ENCODE results near the gene FGD1.
"Not testable (repeated sequence)": the region's sequence is repeated elsewhere in the genome, so short reads cannot be mapped to it uniquely, and the experiment has no call there.

Gene FGD1

DNA sequence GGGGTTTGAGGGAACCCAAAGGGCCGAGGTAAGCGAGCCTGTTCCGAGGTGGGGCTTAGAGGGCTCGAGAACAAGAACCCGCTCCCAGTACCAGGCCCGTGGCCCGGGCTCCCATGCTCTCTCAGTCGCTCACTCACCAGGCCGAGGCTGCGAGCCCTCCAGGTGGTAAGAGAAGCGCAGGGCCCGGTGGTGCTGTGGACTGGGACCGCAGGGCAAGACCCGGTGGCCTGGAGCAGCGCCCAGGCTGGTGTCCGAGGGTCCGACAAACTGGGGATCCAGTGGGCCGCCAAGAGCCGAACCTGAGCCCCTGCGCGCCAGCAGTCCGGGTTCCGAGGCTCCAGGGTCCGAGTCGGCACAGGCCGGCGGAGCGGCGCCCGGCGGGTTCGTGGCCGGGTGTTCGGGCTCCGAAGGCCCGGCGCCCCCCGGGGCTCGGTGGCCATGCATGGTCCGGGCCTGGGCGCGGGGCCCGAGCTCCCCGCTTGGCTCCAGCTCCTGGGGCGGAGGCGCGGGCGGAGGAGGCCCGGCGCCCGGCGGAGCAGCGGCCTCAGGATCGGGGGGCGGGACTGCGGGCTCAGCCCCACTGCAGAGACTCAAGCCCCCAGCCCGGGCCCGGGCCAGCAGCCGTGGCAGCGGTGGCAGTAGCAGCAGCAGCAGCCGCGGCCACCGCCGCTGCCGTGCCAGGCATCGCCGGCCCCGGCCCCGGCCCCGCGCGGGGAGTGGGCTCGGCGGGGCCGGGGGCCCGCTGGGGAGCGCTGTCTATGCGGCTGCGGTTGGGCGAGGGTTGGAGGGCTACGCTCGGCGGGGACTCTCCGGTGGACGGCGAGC, 833 bp downstream of the FGD1 start:
- H3K4me3 ChIP-seq (ENCODE audit: insufficient read depth, low read depth, low read length, poor library complexity, severe bottlenecking), result peak overlapping the region; percentile 52
- H3K36me3 ChIP-seq (ENCODE audit: control insufficient read depth, insufficient read depth, low read length), result no peaks in the 10 kb centered on the region
- no peaks in the 10 kb centered on the region for H3K27me3 ChIP-seq (replicated peaks; ENCODE audit: control insufficient read depth, insufficient read depth, low read length, poor library complexity, severe bottlenecking)
- no peaks in the 10 kb centered on the region for H3K9me3 ChIP-seq (ENCODE audit: control insufficient read depth, low read length)
- no peak overlapping the region for H3K27ac ChIP-seq (ENCODE audit: insufficient read depth, low read length, poor library complexity, severe bottlenecking)
- H3K4me1 ChIP-seq (ENCODE audit: control insufficient read depth, insufficient read depth, low read length, poor library complexity, severe bottlenecking), result peaks cover 3% of the 10 kb centered on the region
- DNase-seq, result no peak

DNA sequence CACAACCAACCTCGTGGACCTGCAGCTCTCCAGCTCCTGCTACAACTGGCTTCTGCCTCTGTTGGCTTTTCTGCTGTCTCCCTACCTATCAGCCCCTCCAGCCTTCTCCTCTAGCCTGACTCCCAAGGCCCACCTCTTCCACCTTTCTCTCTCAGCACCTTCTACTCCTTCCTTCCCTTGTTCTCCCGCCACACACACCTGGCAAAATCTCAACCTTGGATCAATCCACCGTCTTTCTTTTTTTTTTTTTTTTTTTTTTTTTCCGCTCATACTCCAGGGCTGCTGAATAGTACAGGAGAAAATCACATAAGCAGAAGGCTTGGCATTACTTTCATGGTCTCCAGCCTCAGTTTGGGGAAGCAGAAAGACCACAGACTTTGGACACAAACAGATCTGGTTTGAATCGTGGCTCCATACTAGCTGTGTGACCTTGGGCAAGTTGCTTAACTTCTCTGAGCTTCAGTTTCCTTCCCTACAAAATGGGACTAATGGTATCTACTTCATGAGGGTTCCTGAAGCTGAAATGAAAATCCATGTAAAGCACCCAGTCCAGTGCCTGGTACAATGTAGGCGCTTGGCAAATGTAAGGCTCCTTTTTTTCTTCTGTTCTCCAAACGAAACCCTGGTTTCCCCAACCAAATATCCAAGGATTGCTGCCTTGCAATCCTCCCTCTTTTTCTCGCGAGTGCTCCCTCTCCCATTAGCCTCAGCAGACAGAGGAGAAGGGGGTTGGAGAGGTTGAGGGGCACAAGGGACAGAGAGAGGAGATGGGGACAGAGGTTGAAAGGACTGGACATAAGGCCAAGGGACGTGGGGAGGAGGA, 1.7 kb downstream of the FGD1 start:
- H3K36me3 ChIP-seq (ENCODE audit: control insufficient read depth, insufficient read depth, low read length), result no peaks in the 10 kb centered on the region
- H3K4me1 ChIP-seq (ENCODE audit: control insufficient read depth, insufficient read depth, low read length, poor library complexity, severe bottlenecking), result peaks cover 3% of the 10 kb centered on the region
- no peaks in the 10 kb centered on the region for H3K27me3 ChIP-seq (replicated peaks; ENCODE audit: control insufficient read depth, insufficient read depth, low read length, poor library complexity, severe bottlenecking)
- no peak overlapping the region for H3K4me3 ChIP-seq (ENCODE audit: insufficient read depth, low read depth, low read length, poor library complexity, severe bottlenecking)
- no peaks in the 10 kb centered on the region for H3K9me3 ChIP-seq (ENCODE audit: control insufficient read depth, low read length)
- H3K27ac ChIP-seq (ENCODE audit: insufficient read depth, low read length, poor library complexity, severe bottlenecking), result no peak overlapping the region
- DNase-seq, result no peak

DNA sequence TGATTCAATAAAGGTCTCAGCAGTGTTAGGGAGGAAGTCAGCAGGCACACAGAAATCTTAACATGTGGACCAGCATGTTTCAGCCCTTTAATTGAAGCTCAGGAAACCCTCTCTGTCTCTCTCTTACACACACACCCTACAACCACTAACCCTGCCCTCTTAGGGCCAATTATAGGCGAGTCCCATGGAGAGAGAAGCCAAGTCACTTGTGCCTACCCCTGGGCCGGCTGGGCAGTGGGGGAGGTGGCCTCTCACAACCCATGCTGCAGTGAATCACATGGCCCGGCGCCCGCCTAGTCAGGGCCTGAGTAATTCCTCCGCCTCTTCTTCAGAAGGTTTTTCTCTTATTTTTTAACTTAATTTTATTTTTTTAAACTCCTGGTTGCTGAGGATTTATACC, 3.7 kb downstream of the FGD1 start:
- Histone ChIP-seq H3K27me3 (replicated peaks; ENCODE audit: control insufficient read depth, insufficient read depth, low read length, poor library complexity, severe bottlenecking) (no peaks in the 10 kb centered on the region), H3K36me3 (ENCODE audit: control insufficient read depth, insufficient read depth, low read length) (no peaks in the 10 kb centered on the region), H3K4me1 (ENCODE audit: control insufficient read depth, insufficient read depth, low read length, poor library complexity, severe bottlenecking) (peaks cover 3% of the 10 kb centered on the region), H3K27ac (ENCODE audit: insufficient read depth, low read length, poor library complexity, severe bottlenecking) (no peak overlapping the region), H3K4me3 (ENCODE audit: insufficient read depth, low read depth, low read length, poor library complexity, severe bottlenecking) (no peak overlapping the region), H3K9me3 (ENCODE audit: control insufficient read depth, low read length) (no peaks in the 10 kb centered on the region)
- no peak for DNase-seq

DNA sequence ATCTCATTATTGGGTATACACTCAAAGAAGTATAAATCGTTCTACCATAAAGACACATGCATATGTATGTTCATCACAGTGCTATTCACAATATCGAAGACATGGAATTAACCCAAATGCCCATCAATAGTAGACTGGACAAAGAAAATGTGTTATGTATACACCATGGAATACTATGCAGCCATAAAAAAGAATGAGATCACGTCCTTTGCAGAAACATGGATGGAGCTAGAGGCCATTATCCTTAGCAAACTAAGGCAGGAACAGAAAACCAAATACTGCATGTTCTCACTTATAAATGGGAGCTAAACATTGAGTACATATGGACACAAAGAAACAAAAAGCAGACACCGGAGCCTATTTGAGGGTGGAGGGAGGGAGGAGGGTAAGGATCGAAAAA, 6.2 kb downstream of the FGD1 start:
- H3K27me3 ChIP-seq (replicated peaks; ENCODE audit: control insufficient read depth, insufficient read depth, low read length, poor library complexity, severe bottlenecking); DNase-seq; H3K4me1 ChIP-seq (ENCODE audit: control insufficient read depth, insufficient read depth, low read length, poor library complexity, severe bottlenecking); H3K4me3 ChIP-seq (ENCODE audit: insufficient read depth, low read depth, low read length, poor library complexity, severe bottlenecking); H3K27ac ChIP-seq (ENCODE audit: insufficient read depth, low read length, poor library complexity, severe bottlenecking); H3K36me3 ChIP-seq (ENCODE audit: control insufficient read depth, insufficient read depth, low read length); H3K9me3 ChIP-seq (ENCODE audit: control insufficient read depth, low read length): not testable (repeated sequence)

DNA sequence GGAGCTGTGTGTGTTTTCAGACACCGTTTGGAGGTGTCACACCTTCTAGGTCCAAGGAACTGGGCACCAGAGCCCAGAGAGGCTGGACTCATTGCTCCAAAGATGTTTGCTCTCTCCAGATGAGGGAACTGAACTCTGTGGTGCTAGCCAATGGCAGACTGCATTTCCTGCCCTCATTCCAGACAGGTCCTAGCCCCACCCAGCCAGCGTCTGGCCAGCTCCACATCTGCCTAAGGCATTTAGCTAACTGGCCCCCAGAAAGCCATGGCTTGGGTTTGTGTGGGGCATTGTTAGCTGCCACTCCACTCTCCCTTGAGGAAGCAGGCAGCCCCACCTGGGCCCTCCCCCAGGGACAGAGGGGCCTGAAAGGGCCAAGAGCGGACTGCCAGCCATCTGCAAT, 11.4 kb downstream of the FGD1 start:
- H3K27me3 ChIP-seq (replicated peaks; ENCODE audit: control insufficient read depth, insufficient read depth, low read length, poor library complexity, severe bottlenecking), result no peaks in the 10 kb centered on the region
- H3K4me1 ChIP-seq (ENCODE audit: control insufficient read depth, insufficient read depth, low read length, poor library complexity, severe bottlenecking), result no peaks in the 10 kb centered on the region
- DNase-seq, result no peak
- H3K4me3 ChIP-seq (ENCODE audit: insufficient read depth, low read depth, low read length, poor library complexity, severe bottlenecking), result no peak overlapping the region
- H3K9me3 ChIP-seq (ENCODE audit: control insufficient read depth, low read length), result no peaks in the 10 kb centered on the region
- H3K36me3 ChIP-seq (ENCODE audit: control insufficient read depth, insufficient read depth, low read length), result no peaks in the 10 kb centered on the region
- no peak overlapping the region for H3K27ac ChIP-seq (ENCODE audit: insufficient read depth, low read length, poor library complexity, severe bottlenecking)

DNA sequence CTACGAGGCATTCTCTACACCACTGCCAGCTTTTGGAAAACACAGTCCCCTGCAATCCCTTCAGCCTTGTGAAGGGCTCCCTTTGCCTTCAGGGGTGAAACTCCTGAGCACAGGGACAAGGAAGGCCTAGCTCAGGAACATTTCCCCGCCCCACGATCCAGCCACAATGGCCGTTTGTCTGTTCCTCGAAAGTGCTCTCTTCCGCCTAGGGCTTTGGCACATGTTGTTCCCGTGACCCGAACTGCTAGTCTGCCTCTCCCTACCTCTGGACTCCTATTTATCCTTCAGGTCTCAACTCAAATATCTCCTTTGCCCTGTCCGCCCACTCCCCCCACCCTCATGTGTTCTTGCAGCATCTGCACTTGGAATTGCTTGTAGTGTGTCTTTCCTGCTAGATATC, 12.1 kb downstream of the FGD1 start:
- H3K36me3 ChIP-seq (ENCODE audit: control insufficient read depth, insufficient read depth, low read length), result no peaks in the 10 kb centered on the region
- no peak overlapping the region for H3K27ac ChIP-seq (ENCODE audit: insufficient read depth, low read length, poor library complexity, severe bottlenecking)
- H3K4me3 ChIP-seq (ENCODE audit: insufficient read depth, low read depth, low read length, poor library complexity, severe bottlenecking), result no peak overlapping the region
- no peaks in the 10 kb centered on the region for H3K27me3 ChIP-seq (replicated peaks; ENCODE audit: control insufficient read depth, insufficient read depth, low read length, poor library complexity, severe bottlenecking)
- no peak for DNase-seq
- no peaks in the 10 kb centered on the region for H3K9me3 ChIP-seq (ENCODE audit: control insufficient read depth, low read length)
- no peaks in the 10 kb centered on the region for H3K4me1 ChIP-seq (ENCODE audit: control insufficient read depth, insufficient read depth, low read length, poor library complexity, severe bottlenecking)

DNA sequence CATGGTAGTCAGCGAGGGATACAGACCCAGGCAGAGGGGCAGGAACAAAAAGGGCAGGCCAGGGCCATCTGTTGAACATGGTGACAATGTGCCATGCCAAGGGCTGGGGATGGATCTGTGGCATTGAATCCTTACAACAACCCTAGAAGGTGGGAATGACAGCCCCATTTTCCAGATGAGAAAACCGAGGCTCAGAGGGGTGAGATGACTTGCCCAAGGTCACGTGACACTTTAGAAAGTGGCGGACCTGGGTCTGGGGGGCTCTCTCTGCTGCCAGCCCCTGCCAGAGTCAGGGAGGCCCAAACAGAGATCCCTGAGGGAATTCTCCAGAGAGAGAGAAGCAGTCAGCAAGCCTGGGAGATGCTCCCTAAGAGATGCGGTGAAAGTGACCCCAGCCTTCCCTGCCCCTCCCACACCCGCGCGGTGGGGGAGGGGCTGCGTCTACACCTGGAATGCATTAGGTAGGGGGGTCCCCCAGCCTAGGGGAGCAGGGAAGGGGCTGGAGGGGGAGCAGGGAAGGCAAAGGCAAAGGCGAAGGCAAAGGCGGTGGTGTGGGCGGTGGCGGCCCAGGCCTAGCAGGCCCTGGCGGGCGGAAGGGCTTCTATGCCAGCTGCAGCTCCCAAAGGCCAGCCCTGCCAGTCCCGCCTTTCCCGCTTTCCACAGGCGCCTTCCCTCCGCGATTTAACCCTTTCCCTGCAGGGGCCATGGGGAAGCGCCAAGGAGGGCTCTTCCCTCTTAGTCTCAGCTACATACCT, 13.0 kb downstream of the FGD1 start:
- H3K36me3 ChIP-seq (ENCODE audit: control insufficient read depth, insufficient read depth, low read length), result no peaks in the 10 kb centered on the region
- H3K4me3 ChIP-seq (ENCODE audit: insufficient read depth, low read depth, low read length, poor library complexity, severe bottlenecking), result no peak overlapping the region
- no peak overlapping the region for H3K27ac ChIP-seq (ENCODE audit: insufficient read depth, low read length, poor library complexity, severe bottlenecking)
- H3K27me3 ChIP-seq (replicated peaks; ENCODE audit: control insufficient read depth, insufficient read depth, low read length, poor library complexity, severe bottlenecking), result no peaks in the 10 kb centered on the region
- DNase-seq, result no peak
- H3K4me1 ChIP-seq (ENCODE audit: control insufficient read depth, insufficient read depth, low read length, poor library complexity, severe bottlenecking), result no peaks in the 10 kb centered on the region
- H3K9me3 ChIP-seq (ENCODE audit: control insufficient read depth, low read length), result no peaks in the 10 kb centered on the region

DNA sequence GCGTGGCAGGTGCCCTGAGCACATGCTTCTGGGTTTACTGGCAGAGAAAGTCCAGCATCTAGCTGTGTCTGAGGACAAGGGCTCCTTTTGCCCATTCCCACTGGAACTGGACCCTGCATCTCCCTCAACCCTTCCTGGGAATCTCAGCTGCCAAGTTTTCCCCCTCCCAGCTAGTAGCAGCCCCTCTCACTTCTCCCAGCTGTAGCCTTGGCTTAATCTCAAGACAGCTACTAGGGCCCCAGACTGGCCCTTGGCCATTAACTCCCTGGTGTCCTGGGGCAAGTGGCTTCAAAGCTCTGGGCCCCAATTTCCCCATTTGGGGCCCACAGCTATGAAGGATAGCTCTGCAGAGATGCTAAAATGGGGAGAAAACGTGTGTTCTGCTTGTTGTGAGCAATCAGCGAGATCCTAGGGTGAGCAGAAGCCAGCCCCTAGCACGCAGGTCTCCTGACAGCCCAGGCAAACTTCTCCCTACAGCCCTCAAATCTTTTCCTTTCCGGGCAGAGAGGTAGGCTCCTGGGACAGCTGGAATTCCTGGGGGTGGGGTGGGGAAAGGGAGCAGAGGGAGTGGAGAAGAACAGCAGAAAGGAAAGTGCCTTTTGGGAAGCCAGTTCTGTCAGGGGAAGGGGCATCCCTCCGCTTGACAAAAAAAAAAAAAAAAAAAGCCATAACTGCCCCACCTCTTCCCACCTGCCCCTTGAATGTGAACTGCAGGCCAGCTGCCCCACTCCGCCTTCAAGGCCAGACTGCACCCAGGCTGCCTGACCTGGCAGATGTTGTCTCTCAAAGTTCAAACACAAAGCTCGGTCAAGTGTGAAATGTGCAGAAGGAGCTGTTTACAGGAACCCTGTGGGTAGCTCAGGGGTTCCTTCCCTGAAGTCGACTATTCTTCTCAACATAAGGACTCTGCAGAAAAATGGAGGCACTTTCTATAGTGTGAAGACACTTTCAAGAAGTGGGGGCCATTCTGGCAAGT, 16.6 kb downstream of the FGD1 start:
- Histone ChIP-seq H3K4me3 (ENCODE audit: insufficient read depth, low read depth, low read length, poor library complexity, severe bottlenecking) (no peak overlapping the region), H3K4me1 (ENCODE audit: control insufficient read depth, insufficient read depth, low read length, poor library complexity, severe bottlenecking) (no peaks in the 10 kb centered on the region), H3K27me3 (replicated peaks; ENCODE audit: control insufficient read depth, insufficient read depth, low read length, poor library complexity, severe bottlenecking) (no peaks in the 10 kb centered on the region), H3K27ac (ENCODE audit: insufficient read depth, low read length, poor library complexity, severe bottlenecking) (no peak overlapping the region), H3K9me3 (ENCODE audit: control insufficient read depth, low read length) (no peaks in the 10 kb centered on the region), H3K36me3 (ENCODE audit: control insufficient read depth, insufficient read depth, low read length) (no peaks in the 10 kb centered on the region)
- DNase-seq, result no peak

Data from effector memory CD4-positive, alpha-beta T cell (primary cell).